ENCODE measurements around the gene CGB2. TPM values are rescaled to one million over a fixed set of nuclear protein-coding genes. Genes with fewer than 3 reads are reported as not detected.

The CGB2 gene
- total RNA-seq, 1 experiment from 2014 or later: 0.71 TPM

DNA sequence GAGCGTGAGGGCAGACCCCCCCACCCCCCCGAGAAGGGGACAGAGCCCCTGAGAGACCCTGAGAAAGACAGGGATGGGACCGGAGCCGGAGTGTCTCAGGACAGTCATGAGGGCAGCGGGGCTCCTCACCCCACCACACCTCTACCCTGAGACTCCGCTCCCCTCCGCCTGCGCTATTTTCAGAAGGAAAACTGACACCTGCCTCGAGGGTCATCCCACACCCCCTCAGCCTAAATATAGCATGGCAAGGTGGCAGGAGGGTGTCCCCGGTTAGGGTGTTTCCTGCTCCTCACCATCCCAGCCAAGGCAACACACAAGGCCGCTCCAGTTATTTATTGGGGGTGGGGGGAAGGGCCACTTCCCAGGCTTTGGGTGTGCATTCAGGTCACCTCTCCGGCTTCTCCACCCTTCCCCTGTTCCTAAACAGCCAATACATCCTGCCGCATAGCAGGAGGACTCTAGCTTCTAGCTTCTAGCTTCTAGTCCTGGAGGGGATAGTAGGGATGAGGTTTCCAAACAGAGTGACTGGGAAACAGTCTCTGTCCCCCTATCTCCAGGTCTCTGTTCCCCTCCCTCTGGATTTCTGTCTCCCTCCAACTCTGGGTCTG lies 34.3 kb downstream of the CGB2 start:
- no peak for DNase-seq (ENCODE audit: low read depth)

DNA sequence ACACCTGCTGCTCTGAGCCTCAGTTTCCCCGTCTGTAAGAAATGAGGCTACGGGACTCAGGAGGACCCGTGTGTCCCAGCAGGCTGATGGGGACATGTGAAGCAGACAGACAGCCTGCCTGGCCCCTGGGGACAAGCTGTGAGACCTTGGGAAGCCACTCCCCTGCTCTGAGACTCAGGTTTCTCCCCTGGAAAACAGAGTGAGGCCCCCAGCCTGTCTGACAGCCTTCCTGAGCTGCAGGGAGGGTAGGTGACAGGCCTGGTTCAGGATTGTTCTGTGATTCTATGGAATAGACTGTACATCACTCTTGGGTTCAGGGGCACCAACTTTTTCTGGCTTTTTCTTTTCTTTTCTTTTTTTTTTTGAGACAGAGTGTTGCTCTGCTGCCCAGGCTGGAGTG lies 35.9 kb downstream of the CGB2 start:
- DNase-seq (ENCODE audit: low read depth): no peak

DNA sequence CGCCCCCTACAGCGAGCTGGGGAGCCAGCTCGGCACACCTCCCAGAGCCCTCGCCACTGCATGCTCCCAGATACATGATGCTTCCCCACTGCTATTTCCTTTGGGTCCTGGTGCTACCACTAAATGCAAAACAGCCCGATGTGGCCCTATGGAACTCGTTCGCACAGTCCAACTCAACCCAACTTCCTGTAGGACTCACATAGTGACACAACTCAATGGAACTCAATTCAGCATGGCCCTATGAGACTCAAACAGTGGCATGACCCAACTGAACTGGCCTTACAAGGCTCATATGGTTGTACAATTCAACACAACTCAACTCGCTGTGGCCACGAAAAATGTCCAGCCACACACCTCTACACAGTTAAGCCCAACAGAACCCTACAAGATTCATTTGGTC lies 37.3 kb downstream of the CGB2 start:
- DNase-seq (ENCODE audit: low read depth): no peak

DNA sequence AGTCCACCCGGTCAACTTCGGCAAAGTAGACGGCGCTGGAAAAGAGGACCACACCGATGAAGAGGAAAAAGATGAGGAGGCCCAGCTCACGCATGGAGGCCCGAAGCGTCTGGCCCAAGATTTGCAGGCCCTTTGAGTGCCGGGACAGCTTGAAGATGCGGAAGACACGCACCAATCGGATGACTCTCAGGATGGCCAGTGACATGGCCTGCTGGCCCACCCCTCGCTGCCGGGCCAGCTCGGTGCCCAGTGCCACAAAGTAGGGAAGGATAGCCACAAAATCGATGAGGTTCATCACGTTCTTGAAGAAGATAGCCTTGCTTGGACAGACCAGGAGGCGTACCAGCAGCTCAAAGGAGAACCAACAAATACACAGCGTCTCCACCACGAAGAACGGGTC lies 38.7 kb downstream of the CGB2 start:
- no peak for DNase-seq (ENCODE audit: low read depth)

DNA sequence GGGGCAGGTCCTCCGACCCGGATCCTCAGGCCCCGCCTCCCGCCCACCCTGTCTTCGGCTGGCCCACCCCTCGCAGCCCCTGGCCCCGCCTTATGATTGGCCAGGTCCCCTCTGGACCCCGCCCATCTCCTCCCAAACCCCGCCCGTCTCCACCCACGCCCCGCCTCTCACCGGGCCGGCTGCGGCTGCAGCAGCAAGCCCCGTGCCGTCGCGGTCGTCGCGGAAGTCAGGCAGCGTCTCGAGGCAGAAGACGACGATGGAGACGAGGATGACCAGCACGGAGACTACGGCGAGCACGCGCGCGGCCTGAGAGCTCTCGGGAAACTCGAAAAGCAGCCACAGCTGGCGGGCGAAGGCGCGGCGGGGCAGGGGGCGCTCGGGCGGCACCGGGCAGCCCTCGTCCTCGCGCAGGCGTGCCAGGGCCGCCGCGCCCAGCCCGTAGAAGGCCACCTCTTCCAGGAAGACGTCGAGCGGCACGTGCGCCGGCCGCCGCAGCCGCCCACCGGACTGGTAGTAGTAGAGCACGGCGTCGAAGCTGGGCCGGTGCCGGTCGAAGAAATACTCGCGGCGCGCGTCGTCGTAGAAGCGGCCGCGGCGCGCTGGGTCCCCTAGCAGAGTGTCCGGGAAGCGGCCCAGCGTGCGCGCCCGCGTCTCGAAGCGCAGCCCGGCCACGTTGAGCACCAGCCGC lies 40.3 kb downstream of the CGB2 start:
- DNase-seq (ENCODE audit: low read depth): no peak

DNA sequence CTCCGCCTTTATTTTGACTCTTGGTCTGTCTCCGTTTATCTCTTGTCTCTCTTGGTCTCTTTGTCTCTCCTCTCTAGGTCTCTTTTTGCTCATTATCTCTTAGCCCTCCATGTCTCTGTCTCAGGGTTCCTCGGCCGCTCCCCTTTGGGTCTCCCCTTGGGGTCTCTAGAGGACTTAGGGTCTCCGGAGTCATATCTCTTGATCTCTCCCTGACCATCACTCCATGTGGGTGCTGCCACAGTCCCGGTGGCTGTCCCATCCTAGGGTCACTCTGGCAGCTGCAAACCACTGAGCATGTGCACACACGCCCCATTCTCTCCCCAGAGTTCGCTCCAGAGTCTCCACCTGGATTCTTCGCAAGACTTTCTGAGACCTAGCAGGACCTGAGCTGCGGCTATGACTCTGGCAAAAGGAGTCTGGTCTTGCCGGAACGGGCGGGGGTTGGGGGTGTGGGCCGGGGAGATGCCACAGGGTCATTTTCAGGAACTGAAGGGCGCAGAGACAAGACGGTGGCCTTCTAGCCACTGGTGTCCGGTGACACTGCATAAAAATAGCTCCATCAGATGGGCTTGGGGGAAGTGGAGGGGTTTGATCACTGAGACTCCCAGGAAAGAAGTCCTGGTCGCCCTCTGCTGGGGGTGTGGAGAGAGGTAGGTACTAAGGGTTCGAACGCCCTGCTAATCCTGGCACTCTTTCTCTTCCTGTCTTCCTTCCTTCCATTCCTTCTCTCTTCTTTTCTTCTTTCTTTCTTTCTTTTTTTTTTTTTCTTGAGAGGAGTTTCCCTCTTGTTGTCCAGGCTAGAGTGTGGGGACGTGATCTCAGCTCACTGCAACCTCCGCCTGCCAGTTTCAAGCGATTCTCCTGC lies 42.1 kb downstream of the CGB2 start:
- DNase-seq (ENCODE audit: low read depth): peak; percentile 26

DNA sequence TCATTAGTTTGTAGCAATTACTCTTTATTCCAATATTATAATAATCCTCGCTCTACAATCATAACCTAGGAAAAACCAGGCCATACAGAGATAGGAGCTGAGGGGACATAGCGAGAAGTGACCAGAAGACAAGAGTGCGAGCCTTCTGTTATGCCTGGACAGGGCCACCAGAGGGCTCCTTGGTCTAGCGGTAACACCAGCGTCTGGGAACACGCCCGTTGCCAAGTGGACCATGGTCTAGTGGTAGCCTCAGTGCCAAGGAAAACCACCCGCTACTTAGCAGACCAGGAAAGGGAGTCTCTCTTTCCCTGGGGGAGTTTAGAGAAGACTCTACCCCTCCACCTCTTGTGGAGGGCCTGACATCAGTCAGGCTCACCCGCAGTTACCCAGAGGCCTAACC lies 43.2 kb downstream of the CGB2 start:
- DNase-seq (ENCODE audit: low read depth): peak; percentile 51

DNA sequence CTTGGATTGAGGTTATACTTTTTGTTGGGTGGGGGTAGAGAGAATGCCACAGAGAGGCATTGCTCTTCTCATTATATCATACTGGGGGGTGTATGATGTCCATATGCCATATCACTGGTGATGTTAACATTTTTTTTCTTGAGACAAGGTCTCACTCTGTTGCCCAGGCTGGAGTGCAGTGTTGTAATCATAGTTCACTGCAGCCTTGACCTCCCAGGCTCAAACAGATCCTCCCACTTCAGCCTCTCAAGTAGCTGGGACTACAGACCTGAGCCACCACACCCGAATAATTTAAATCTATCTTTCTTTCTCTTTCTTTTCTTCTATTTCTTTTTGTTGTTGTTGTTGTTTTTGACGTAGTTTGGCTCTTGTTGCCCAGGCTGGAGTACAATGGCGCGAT lies 48.7 kb downstream of the CGB2 start:
- no peak for DNase-seq (ENCODE audit: low read depth)

DNA sequence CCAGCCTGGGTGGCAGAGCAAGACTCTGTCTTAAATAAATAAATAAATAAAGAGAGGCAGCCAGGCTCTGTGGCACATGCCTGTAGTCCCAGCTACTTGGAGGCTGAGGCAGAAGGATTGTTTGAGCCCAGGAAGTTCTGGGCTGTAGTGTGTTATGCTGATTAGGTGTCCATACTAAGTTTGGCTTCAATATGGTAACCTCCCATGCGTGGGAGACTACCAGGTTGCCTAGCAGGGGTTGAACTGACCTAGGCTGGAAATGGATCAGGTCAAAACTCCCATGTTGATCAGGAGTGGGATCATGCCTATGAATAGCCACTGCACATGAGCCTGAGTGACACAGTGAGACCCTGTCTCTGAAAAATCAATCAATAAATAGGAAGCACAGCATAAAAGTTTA lies 49.6 kb downstream of the CGB2 start:
- DNase-seq (ENCODE audit: low read depth): no peak

Small RNAs within 50 kb of the gene (small RNA-seq; reads per million reads assigned to genes)
- gene MIR6798 (not detected), gene RN7SL708P (not detected)

Other genes starting within 250 kb of the CGB2 start
- gene BCAT2, start 220.9 kb upstream of the CGB2 start, total RNA-seq (2014; rRNA removed; shearing (Covaris generic)): 54.2 and 60.6 TPM in 2 replicates
- gene HSD17B14, start 195.4 kb upstream of the CGB2 start, total RNA-seq (2014; rRNA removed; shearing (Covaris generic)): not detected in 2 replicates
- 0.31 TPM in 1 of 2 replicates, not detected in the other for gene PLEKHA4, start 163.3 kb upstream of the CGB2 start, total RNA-seq (2014; rRNA removed; shearing (Covaris generic))
- gene PPP1R15A, start 159.5 kb upstream of the CGB2 start, total RNA-seq (2014; rRNA removed; shearing (Covaris generic)): 44.3 and 49.4 TPM in 2 replicates
- gene TULP2, start 133.1 kb upstream of the CGB2 start, total RNA-seq (2014; rRNA removed; shearing (Covaris generic)): not detected in 2 replicates
- gene NUCB1, start 131.6 kb upstream of the CGB2 start, total RNA-seq (2014; rRNA removed; shearing (Covaris generic)): 107 and 146 TPM in 2 replicates
- gene DHDH, start 98.2 kb upstream of the CGB2 start, total RNA-seq (2014; rRNA removed; shearing (Covaris generic)): 0.57 TPM in 1 of 2 replicates, not detected in the other
- 198 and 273 TPM in 2 replicates for gene BAX, start 77.0 kb upstream of the CGB2 start, total RNA-seq (2014; rRNA removed; shearing (Covaris generic))
- gene FTL, start 66.6 kb upstream of the CGB2 start, total RNA-seq (2014; rRNA removed; shearing (Covaris generic)): 4,284 and 5,930 TPM in 2 replicates
- gene GYS1, start 38.6 kb upstream of the CGB2 start, total RNA-seq (2014; rRNA removed; shearing (Covaris generic)): 35.2 and 46.1 TPM in 2 replicates
- 498 and 522 TPM in 2 replicates for gene RUVBL2, start 38.0 kb upstream of the CGB2 start, total RNA-seq (2014; rRNA removed; shearing (Covaris generic))
- not detected in 2 replicates for gene LHB, start 14.8 kb upstream of the CGB2 start, total RNA-seq (2014; rRNA removed; shearing (Covaris generic))
- not detected in 2 replicates for gene CGB3, start 7.6 kb upstream of the CGB2 start, total RNA-seq (2014; rRNA removed; shearing (Covaris generic))
- not detected in 2 replicates for gene CGB1, start 5.0 kb downstream of the CGB2 start, total RNA-seq (2014; rRNA removed; shearing (Covaris generic))
- 0.16 and 0.67 TPM in 2 replicates for gene CGB5, start 12.0 kb downstream of the CGB2 start, total RNA-seq (2014; rRNA removed; shearing (Covaris generic))
- gene CGB8, start 17.2 kb downstream of the CGB2 start, total RNA-seq (2014; rRNA removed; shearing (Covaris generic)): 5.8 and 11.3 TPM in 2 replicates
- gene CGB7, start 25.9 kb downstream of the CGB2 start, total RNA-seq (2014; rRNA removed; shearing (Covaris generic)): 0.10 and 0.61 TPM in 2 replicates
- gene NTF4, start 32.9 kb downstream of the CGB2 start, total RNA-seq (2014; rRNA removed; shearing (Covaris generic)): not detected in 2 replicates
- not detected in 2 replicates for gene KCNA7, start 40.8 kb downstream of the CGB2 start, total RNA-seq (2014; rRNA removed; shearing (Covaris generic))
- 265 and 348 TPM in 2 replicates for gene SNRNP70, start 53.6 kb downstream of the CGB2 start, total RNA-seq (2014; rRNA removed; shearing (Covaris generic))
- 2.6 and 3.2 TPM in 2 replicates for gene LIN7B, start 82.5 kb downstream of the CGB2 start, total RNA-seq (2014; rRNA removed; shearing (Covaris generic))
- gene C19orf73, start 87.3 kb downstream of the CGB2 start, total RNA-seq (2014; rRNA removed; shearing (Covaris generic)): 1.6 and 2.1 TPM in 2 replicates
- gene PPFIA3, start 87.7 kb downstream of the CGB2 start, total RNA-seq (2014; rRNA removed; shearing (Covaris generic)): 5.0 and 9.3 TPM in 2 replicates
- not detected in 2 replicates for gene HRC, start 123.5 kb downstream of the CGB2 start, total RNA-seq (2014; rRNA removed; shearing (Covaris generic))
- gene TRPM4, start 125.9 kb downstream of the CGB2 start, total RNA-seq (2014; rRNA removed; shearing (Covaris generic)): 7.5 and 8.6 TPM in 2 replicates